Cardiac fibroblast (primary cell): ENCODE results near the gene DNAJC13.

Source experiments
- DNase-seq, 2 donors: peaks; one replicate each; pipeline versions ENCODE4 v3.0.0 to v3.0.0-alpha.2; 2010; ENCODE audit warnings: low read depth in 2 of 2
- H3K4me3 ChIP-seq, 2 donors: replicated peaks in 1 of 2; 1 replicate in 1 of 2; 2 replicates in 1 of 2; pipeline ENCODE4 v1.5.1; 2011; ENCODE audit warnings: low read depth in 2 of 2, low read length in 2 of 2, mild to moderate bottlenecking in 2 of 2, moderate library complexity in 1 of 2
- TF ChIP-seq, protein P1 (sequence below): IDR thresholded peaks from one replicate; pipeline ENCODE4 v1.5.1; 2011; ENCODE audit warnings: low read depth, mild to moderate bottlenecking, low read length, inconsistent platforms

Gene DNAJC13

DNA sequence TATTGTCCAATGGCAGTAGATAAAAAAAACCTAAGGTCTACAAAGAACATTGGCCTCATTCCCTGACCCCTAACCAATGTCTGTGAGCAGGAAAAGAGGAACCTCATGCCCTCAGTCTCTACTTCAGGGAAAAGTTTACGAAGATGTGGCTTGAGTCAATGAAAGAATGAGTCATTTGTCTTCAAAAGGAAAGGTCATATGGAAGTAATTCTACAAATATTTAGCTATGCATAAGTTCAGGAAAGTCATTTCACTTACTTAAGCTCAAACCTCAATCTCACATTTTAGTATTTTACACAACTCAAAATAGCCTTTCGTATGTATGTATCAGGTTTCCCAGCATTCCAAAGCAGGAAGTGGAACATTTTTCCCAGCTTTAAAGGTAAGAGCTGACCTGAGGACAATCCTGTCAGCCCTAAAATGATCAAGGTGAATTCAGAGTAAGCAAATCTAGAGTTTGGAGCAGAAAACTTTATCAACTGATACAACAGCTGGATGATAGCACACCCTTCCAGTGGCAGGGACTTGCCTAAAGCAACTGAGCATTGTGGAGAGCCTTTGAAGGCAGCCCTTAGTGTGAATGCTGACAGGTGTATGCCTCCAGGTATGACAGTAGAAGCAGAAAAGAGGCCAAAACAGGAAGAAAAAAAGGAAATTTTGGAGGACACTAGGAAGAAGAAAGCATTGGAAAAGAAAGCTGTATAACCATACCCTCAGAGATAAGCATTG lies 125.9 kb downstream of the DNAJC13 start:
- H3K4me3 ChIP-seq = no peak overlapping the region
- TF ChIP-seq, protein P1, sequence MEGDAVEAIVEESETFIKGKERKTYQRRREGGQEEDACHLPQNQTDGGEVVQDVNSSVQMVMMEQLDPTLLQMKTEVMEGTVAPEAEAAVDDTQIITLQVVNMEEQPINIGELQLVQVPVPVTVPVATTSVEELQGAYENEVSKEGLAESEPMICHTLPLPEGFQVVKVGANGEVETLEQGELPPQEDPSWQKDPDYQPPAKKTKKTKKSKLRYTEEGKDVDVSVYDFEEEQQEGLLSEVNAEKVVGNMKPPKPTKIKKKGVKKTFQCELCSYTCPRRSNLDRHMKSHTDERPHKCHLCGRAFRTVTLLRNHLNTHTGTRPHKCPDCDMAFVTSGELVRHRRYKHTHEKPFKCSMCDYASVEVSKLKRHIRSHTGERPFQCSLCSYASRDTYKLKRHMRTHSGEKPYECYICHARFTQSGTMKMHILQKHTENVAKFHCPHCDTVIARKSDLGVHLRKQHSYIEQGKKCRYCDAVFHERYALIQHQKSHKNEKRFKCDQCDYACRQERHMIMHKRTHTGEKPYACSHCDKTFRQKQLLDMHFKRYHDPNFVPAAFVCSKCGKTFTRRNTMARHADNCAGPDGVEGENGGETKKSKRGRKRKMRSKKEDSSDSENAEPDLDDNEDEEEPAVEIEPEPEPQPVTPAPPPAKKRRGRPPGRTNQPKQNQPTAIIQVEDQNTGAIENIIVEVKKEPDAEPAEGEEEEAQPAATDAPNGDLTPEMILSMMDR = no peak
- DNase-seq = peak; percentile 88 to 91

DNA sequence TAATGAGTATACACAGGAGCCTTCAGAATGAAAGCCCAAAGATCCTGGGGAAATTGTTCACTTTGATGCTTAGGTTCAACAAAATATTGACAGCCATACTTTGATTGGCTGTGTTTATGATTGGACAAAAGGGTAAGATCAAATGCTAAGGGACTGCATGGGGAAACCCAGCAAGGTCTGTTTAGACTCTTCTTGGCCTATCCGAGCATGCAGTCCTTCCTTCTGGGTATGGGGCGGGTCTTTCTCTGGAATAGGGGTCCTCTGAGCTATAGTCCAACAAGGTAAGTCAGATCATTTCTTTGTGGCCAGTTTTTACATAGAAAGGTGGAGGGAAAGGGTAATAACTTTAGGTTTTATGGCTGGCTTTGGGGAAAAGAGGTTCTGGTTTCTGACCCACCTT lies 126.8 kb downstream of the DNAJC13 start:
- no peak for DNase-seq
- H3K4me3 ChIP-seq = no peak overlapping the region
- TF ChIP-seq, protein P1 = no peak

DNA sequence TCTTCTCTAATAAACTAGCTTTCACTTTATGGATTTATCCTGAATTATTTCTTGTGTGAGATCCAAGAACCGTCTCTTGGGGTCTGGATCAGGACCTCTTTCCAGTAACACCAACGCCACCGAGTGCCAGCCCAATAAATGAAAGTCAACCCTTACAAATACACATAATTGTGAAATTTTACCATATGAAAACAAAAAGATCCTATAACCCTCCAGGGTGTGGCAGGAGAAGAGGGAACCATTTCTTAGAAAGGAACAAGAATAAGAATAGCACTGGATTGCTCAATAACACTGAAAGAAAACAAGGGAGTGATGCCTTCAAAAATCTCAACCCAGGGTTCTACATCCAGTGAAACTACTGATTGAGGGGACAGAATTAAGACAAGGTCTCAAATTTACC lies 128.2 kb downstream of the DNAJC13 start:
- no peak overlapping the region for H3K4me3 ChIP-seq
- peak; percentile 14 to 47 for DNase-seq
- TF ChIP-seq, protein P1 = no peak

DNA sequence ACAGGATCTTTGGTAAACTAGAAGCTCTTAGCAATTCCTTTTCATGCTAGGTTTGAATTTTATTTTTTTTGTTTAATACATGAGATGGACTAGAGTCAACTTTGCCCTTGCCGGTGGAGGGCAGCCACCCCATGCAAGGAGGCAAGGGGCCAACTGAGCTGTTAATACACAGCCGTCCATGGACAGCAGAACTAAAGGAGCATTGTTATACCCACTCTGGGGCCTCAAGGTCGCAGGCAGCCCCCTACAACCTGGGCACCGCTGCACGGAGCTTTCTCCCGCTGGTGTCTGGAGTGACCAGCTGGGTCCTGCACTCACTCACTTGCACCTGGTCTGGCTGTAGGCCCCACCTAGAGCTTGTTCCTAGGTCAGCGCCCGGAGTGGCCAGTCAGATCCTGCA lies 131.9 kb downstream of the DNAJC13 start:
- TF ChIP-seq, protein P1 = no peak
- H3K4me3 ChIP-seq = no peak overlapping the region
- no peak for DNase-seq

DNA sequence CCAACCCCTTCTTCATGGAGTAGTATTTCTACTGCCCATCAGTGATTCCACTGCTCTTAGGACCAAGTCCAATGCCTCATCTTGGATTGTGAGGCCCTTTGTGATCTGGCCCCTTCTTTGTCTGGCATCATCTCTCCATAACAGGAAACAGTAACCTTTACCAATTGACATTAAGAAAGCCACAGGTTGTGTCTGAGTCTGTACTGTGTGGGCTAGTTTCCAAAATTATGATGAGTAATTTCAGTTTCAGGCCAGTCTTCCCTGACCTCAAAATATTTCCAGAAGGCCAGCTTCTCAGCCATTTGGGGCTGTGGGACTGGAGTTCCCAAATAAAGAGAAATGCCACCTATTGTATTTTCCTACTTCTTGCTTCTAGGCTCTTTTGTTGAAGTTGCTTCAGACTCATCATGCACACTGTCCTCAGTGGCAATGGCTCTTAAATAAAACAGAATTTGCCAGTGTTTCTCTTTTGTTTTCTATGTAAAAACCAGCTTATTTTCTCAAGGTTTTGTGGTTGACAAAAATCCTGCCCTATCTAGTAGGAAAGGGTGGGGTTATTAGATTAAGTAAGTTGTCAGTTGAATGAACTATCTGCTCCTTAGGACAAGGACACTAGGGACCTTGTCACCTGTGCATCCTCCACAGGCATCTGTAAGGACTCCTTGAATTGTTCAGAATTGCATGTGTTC lies 132.7 kb downstream of the DNAJC13 start:
- peak; percentile 67 to 85 for DNase-seq
- TF ChIP-seq, protein P1 = no peak
- no peak overlapping the region for H3K4me3 ChIP-seq

DNA sequence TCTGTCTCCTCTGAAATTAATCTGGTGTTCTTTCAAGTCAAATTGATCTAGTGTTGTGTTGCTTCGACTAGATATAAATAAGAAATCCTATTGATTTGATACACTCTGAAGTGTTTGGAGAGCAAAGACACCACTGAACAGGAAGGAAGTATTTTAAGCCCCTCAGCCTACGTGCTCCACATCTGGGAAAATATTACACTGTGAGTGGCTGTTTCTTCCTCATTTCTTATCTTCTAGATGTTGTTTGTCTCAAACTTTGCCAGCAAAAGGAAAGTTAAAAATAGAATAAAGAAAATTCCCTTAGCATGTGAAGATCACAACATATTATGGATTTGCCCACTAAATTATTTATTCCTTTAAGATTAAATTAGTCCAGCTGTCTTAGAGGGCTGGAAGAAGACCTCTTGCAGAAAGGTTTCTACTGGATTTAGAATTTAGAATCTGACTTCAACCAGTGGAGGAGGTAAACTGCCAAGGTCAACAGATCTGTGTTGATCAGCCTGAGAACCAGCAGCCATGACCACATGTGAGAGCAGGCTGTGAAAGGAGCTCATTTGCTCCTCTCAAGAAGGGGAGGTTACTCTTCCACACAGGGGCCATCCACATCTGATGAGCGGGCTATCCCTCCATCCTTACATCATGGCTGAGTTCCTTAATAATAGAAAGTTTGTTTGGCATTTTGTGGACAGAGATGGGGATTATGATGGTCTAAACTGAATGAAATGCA lies 133.4 kb downstream of the DNAJC13 start:
- TF ChIP-seq, protein P1 = no peak
- H3K4me3 ChIP-seq = no peak overlapping the region

More for the DNA sequence above, 133.4 kb downstream of the DNAJC13 start:
- peak in 1 of 2 donors; percentile 23 for DNase-seq
